Keratinocyte (primary cell): ENCODE data around the gene ZNF396. TPM values are rescaled to one million over a fixed set of nuclear protein-coding genes. Genes with fewer than 3 reads are reported as not detected.

ENCODE experiments used
- DNase-seq: peaks from one replicate; pipeline ENCODE4 v3.0.0-alpha.2; 2011; ENCODE audit warnings: low read depth, missing footprints, low spot score
- FAIRE-seq: peaks from 2 replicates; lab custom pipeline; 2011; peaks lifted over from hg19 to GRCh38; lab: Jason Lieb, UNC
- H2AFZ ChIP-seq: 2 replicates; pipeline ENCODE4 v1.6.0; 2012; ENCODE audit warnings: low read length, control low read depth, inconsistent platforms; ENCODE audit not compliant: control insufficient read depth
- H3K27ac ChIP-seq: 2 replicates; pipeline ENCODE4 v1.5.1; 2011; ENCODE audit warnings: low read length; ENCODE audit not compliant: control insufficient read depth, insufficient read depth
- H3K27me3 ChIP-seq: 3 replicates; pipeline ENCODE4 v1.6.0; 2011; ENCODE audit warnings: low read length; ENCODE audit not compliant: control insufficient read depth, insufficient read depth; ENCODE audit errors: extremely low read depth
- H3K36me3 ChIP-seq, 2 experiments: 2 replicates in 1 of 2; 3 replicates in 1 of 2; pipeline ENCODE4 v1.5.1; 2011; ENCODE audit warnings: low read length in 2 of 2, mild to moderate bottlenecking in 1 of 2; ENCODE audit not compliant: control insufficient read depth in 2 of 2, insufficient read depth in 2 of 2; ENCODE audit errors: extremely low read depth in 1 of 2
- H3K4me1 ChIP-seq: 3 replicates; pipeline ENCODE4 v1.5.1; 2011; ENCODE audit warnings: low read length; ENCODE audit not compliant: control insufficient read depth, insufficient read depth; ENCODE audit errors: extremely low read depth
- H3K4me2 ChIP-seq: 3 replicates; pipeline ENCODE4 v1.6.0; 2011; ENCODE audit warnings: low read depth, low read length; ENCODE audit not compliant: control insufficient read depth, insufficient read depth; ENCODE audit errors: extremely low read depth
- H3K4me3 ChIP-seq, 3 experiments: fragments of 200-600 bp in 1 of 3; sonication (generic) in 1 of 3; 2 replicates in 2 of 3; 3 replicates in 1 of 3; pipeline ENCODE4 v1.5.1; 2011 to 2016; ENCODE audit warnings: low read length in 3 of 3, mild to moderate bottlenecking in 3 of 3, control low read depth in 2 of 3, inconsistent platforms in 1 of 3, low read depth in 1 of 3, mixed read lengths in 1 of 3, mixed run types in 1 of 3, moderate library complexity in 1 of 3; ENCODE audit not compliant: control insufficient read depth in 2 of 3, insufficient read depth in 2 of 3; ENCODE audit errors: extremely low read depth in 1 of 3
- H3K79me2 ChIP-seq: 2 replicates; pipeline ENCODE4 v1.6.0; 2012; ENCODE audit warnings: low read length; ENCODE audit not compliant: control insufficient read depth, insufficient read depth
- H3K9ac ChIP-seq: 3 replicates; pipeline ENCODE4 v1.6.0; 2011; ENCODE audit warnings: low read length; ENCODE audit not compliant: control insufficient read depth, insufficient read depth; ENCODE audit errors: extremely low read depth
- H3K9me1 ChIP-seq: 3 replicates; pipeline ENCODE4 v1.6.0; 2011; ENCODE audit warnings: low read length; ENCODE audit not compliant: control insufficient read depth, insufficient read depth; ENCODE audit errors: extremely low read depth
- H3K9me3 ChIP-seq: 2 replicates; pipeline ENCODE4 v1.5.1; 2012; ENCODE audit warnings: low read depth, low read length; ENCODE audit not compliant: control insufficient read depth
- H4K20me1 ChIP-seq: 3 replicates; pipeline ENCODE4 v1.6.0; 2011; ENCODE audit warnings: low read length; ENCODE audit not compliant: control insufficient read depth, insufficient read depth; ENCODE audit errors: extremely low read depth
- CTCF ChIP-seq, 3 experiments: IDR thresholded peaks in 1 of 3; conservative IDR thresholded peaks in 1 of 3; optimal IDR thresholded peaks in 1 of 3; 2 replicates in 2 of 3; 3 replicates in 1 of 3; pipeline versions ENCODE3 to v1.5.1; 2011; ENCODE audit warnings: low read length in 3 of 3, mild to moderate bottlenecking in 3 of 3, moderate library complexity in 2 of 3, control low read depth in 1 of 3, inconsistent platforms in 1 of 3; ENCODE audit not compliant: insufficient read depth in 2 of 3; ENCODE audit errors: extremely low read depth in 1 of 3
- EZH2 ChIP-seq: IDR thresholded peaks from one replicate; pipeline ENCODE4 v1.6.1; 2012; ENCODE audit warnings: inconsistent platforms, mild to moderate bottlenecking, low read length, moderate library complexity
- dilution Hi-C: fragments of 300-500 bp; cut with MboI; formaldehyde crosslinking; loops from one replicate; pipeline ENCODE4 v1.7.0; 2020; ENCODE audit warnings: low sequenced_read_pairs; ENCODE audit not compliant: extremely low pct_ligation_motif_present
- polyA plus RNA-seq, 5 experiments: library from polyadenylated mRNA; depleted of rRNA in 3 of 5; stranded (reverse) in 3 of 5; stranded (forward) in 1 of 5; unstranded in 1 of 5; fragments of >200 nt; gene quantifications; 1 replicate in 1 of 5; 2 replicates in 3 of 5; 3 replicates in 1 of 5; pipeline versions ENCODE4 v1.2.1 to v1.2.3, GENCODE V29; 2011 to 2012; ENCODE audit warnings: missing spikeins in 2 of 5, low read depth in 1 of 5, low replicate concordance in 1 of 5

The ZNF396 gene
- polyA plus RNA-seq, 1 donor (not counting 4 experiments of a cell fraction or from before 2014, with no cell fraction given), result 0.49 TPM

DNA sequence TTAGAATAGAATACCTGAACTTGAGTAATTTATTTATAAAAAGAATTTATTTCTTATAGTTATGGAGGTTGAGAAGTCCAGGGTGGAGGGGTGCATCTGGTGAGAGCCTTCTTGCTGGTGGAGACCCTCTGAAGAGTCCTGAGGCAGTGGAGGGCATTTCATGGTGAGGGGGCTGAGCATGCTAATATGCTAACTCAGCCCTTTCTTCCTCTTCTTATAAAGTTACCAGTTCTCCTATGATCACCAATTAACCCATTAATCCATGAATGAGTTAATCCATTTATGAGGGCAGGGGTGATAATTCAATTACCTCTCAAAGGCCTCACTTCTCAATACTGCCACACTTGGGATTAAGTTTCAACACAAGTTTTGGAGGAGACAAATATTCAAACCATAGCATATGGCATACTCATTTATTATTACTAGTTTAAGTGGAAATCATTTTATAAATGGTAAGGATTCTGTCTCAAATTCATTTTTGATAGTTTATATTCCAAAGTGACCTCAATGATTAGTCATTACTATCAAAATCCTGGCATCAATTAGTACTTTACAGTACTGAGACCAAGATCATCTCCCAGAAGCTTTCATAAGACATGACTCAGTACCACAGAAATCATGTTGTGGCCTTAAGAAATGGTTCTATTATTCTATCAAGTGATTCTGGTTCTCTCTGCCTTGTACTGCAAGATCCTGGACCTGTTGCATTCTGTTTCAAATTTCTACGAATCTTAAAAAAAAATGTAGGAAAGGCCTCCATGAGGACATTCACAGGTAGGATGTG, 5.5 kb downstream of the ZNF396 start:
- TF ChIP-seq CTCF (optimal IDR thresholded peaks at IDR 0.05 in 1 of 3, IDR thresholded peaks at IDR 0.05 in 1 of 3, conservative IDR thresholded peaks at IDR 0.05 in 1 of 3; ENCODE audit: extremely low read depth in 1 of 3, insufficient read depth in 2 of 3, low read length in 3 of 3) (no peak), EZH2 (no peak)
- no peaks in the 10 kb centered on the region for H3K36me3 ChIP-seq
- no peak overlapping the region for H3K9ac ChIP-seq
- no peaks in the 10 kb centered on the region for H3K9me1 ChIP-seq
- FAIRE-seq, result no peak
- dilution Hi-C loops, result no loop called here
- H3K4me3 ChIP-seq, result no peak overlapping the region
- H3K27ac ChIP-seq, result no peak overlapping the region
- no peak for DNase-seq
- H3K4me2 ChIP-seq, result no peak overlapping the region
- no peaks in the 10 kb centered on the region for H4K20me1 ChIP-seq
- peaks cover 4% of the 10 kb centered on the region for H3K27me3 ChIP-seq
- no peak overlapping the region for H2AFZ ChIP-seq
- no peaks in the 10 kb centered on the region for H3K79me2 ChIP-seq
- H3K4me1 ChIP-seq, result no peaks in the 10 kb centered on the region
- H3K9me3 ChIP-seq, result no peaks in the 10 kb centered on the region

GRCh38 chr18:35369126-35369525, 8.0 kb downstream of the ZNF396 start:
- no peak overlapping the region for H3K4me2 ChIP-seq
- dilution Hi-C loops, result no loop called here
- FAIRE-seq, result no peak
- H3K9ac ChIP-seq, result no peak overlapping the region
- no peaks in the 10 kb centered on the region for H3K27me3 ChIP-seq
- no peak overlapping the region for H2AFZ ChIP-seq
- no peak for DNase-seq
- H3K9me1 ChIP-seq, result no peaks in the 10 kb centered on the region
- no peak for TF ChIP-seq EZH2
- TF ChIP-seq CTCF (optimal IDR thresholded peaks at IDR 0.05 in 1 of 3, IDR thresholded peaks at IDR 0.05 in 1 of 3, conservative IDR thresholded peaks at IDR 0.05 in 1 of 3; ENCODE audit: extremely low read depth in 1 of 3, insufficient read depth in 2 of 3, low read length in 3 of 3), result no peak
- H3K4me1 ChIP-seq, result no peaks in the 10 kb centered on the region
- H3K36me3 ChIP-seq, result no peaks in the 10 kb centered on the region
- H3K4me3 ChIP-seq, result no peak overlapping the region
- H3K9me3 ChIP-seq, result no peaks in the 10 kb centered on the region
- no peaks in the 10 kb centered on the region for H4K20me1 ChIP-seq
- H3K79me2 ChIP-seq, result no peaks in the 10 kb centered on the region
- no peak overlapping the region for H3K27ac ChIP-seq
